DMS 273 treated with DMSO at 0.1 percent for 48 hours (cell line): Measurements from ENCODE around the gene XIRP2.

Experiments used
- DNase-seq: peaks from one replicate; lab custom pipeline; 2025; lab: John Stamatoyannopoulos, UW

The XIRP2 gene

GRCh38 chr2:166888180-166888579 is at the start of gene XIRP2:
Gene XIRP2 (plus strand): TSS chr2:166888480. CDS start chr2:166903483, 15,003 bp downstream.
- DNase-seq: no peak

- DNase-seq: no peak
Observed at GRCh38 chr2:166841152-166841551, 47.1 kb upstream of the XIRP2 start.

- DNase-seq: no peak
Observed at GRCh38 chr2:166841679-166842078, 46.6 kb upstream of the XIRP2 start.

- DNase-seq: no peak
Observed at GRCh38 chr2:166844111-166844510, 44.2 kb upstream of the XIRP2 start.

- no peak for DNase-seq
Observed at GRCh38 chr2:166862468-166863132, 25.7 kb upstream of the XIRP2 start.

GRCh38 chr2:166867874-166868514 is 20.3 kb upstream of the XIRP2 start:
- DNase-seq: no peak

GRCh38 chr2:166870346-166870745 is 17.9 kb upstream of the XIRP2 start:
- no peak for DNase-seq

- DNase-seq: no peak
Observed at GRCh38 chr2:166881177-166881576, 7.1 kb upstream of the XIRP2 start.

- DNase-seq: no peak
Observed at GRCh38 chr2:166882851-166883250, 5.4 kb upstream of the XIRP2 start.

- no peak for DNase-seq
Observed at GRCh38 chr2:166891727-166892126, 3.4 kb downstream of the XIRP2 start.

- no peak for DNase-seq
Observed at GRCh38 chr2:166892397-166892796, 4.1 kb downstream of the XIRP2 start.

GRCh38 chr2:166895243-166895642 is 7.0 kb downstream of the XIRP2 start:
- no peak for DNase-seq

- DNase-seq: no peak
Observed at GRCh38 chr2:166897666-166898065, 9.4 kb downstream of the XIRP2 start.

- DNase-seq: no peak
Observed at GRCh38 chr2:166899676-166900075, 11.4 kb downstream of the XIRP2 start.

- DNase-seq: no peak
Observed at GRCh38 chr2:166900700-166901099, 12.4 kb downstream of the XIRP2 start.

GRCh38 chr2:166901336-166901735 is 13.1 kb downstream of the XIRP2 start:
- no peak for DNase-seq

GRCh38 chr2:166916987-166917386 is 28.7 kb downstream of the XIRP2 start:
- no peak for DNase-seq

GRCh38 chr2:166917415-166917814 is 29.1 kb downstream of the XIRP2 start:
- DNase-seq: no peak

- no peak for DNase-seq
Observed at GRCh38 chr2:166921261-166921896, 33.1 kb downstream of the XIRP2 start.

GRCh38 chr2:166924967-166925366 is 36.7 kb downstream of the XIRP2 start:
- no peak for DNase-seq

GRCh38 chr2:166926657-166927056 is 38.4 kb downstream of the XIRP2 start:
- DNase-seq: no peak

GRCh38 chr2:166932032-166932431 is 43.8 kb downstream of the XIRP2 start:
- DNase-seq: no peak

- no peak for DNase-seq
Observed at GRCh38 chr2:166934817-166935216, 46.5 kb downstream of the XIRP2 start.
